Measurements from ENCODE around the gene PCDHGA9. TPM values are rescaled to one million over a fixed set of nuclear protein-coding genes. Genes with fewer than 3 reads are reported as not detected.

Gene PCDHGA9
- total RNA-seq, 2 experiments from 2014 or later = 0.08 TPM; not detected in 1

DNA sequence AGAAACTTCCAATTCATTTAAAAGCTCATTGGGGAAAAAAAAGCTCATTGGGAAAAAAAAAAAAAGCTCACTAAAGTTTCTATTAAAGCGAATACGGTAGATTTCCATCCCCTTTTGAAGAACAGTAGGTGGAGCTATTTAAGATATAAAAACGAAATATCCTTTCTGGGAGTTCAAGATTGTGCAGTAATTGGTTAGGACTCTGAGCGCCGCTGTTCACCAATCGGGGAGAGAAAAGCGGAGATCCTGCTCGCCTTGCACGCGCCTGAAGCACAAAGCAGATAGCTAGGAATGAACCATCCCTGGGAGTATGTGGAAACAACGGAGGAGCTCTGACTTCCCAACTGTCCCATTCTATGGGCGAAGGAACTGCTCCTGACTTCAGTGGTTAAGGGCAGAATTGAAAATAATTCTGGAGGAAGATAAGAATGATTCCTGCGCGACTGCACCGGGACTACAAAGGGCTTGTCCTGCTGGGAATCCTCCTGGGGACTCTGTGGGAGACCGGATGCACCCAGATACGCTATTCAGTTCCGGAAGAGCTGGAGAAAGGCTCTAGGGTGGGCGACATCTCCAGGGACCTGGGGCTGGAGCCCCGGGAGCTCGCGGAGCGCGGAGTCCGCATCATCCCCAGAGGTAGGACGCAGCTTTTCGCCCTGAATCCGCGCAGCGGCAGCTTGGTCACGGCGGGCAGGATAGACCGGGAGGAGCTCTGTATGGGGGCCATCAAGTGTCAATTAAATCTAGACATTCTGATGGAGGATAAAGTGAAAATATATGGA, 27.9 kb downstream of the PCDHGA9 start, which contains the start of gene PCDHGA12:
TSS of gene PCDHGA12 (plus strand) at position 176 of the 782 bp plus-strand sequence. CDS start at position 429, 253 bp downstream.

Other genes with a start within 250 kb of the PCDHGA9 start
- gene PCDHB7, start 230.1 kb upstream of the PCDHGA9 start, total RNA-seq = not detected
- not detected for gene PCDHB8, start 225.0 kb upstream of the PCDHGA9 start, total RNA-seq
- not detected for gene PCDHB16, start 220.4 kb upstream of the PCDHGA9 start, total RNA-seq
- gene PCDHB9, start 215.6 kb upstream of the PCDHGA9 start, total RNA-seq = not detected
- not detected for gene PCDHB10, start 210.4 kb upstream of the PCDHGA9 start, total RNA-seq
- gene PCDHB11, start 203.2 kb upstream of the PCDHGA9 start, total RNA-seq = not detected
- gene PCDHB12, start 194.1 kb upstream of the PCDHGA9 start, total RNA-seq = not detected
- gene PCDHB13, start 188.9 kb upstream of the PCDHGA9 start, total RNA-seq = not detected
- gene PCDHB14, start 179.4 kb upstream of the PCDHGA9 start, total RNA-seq = not detected
- not detected for gene PCDHB15, start 157.4 kb upstream of the PCDHGA9 start, total RNA-seq
- gene SLC25A2, start 98.7 kb upstream of the PCDHGA9 start, total RNA-seq = 1 to 10 TPM in 1 of 2 experiments, under 1 TPM in 1; 0.45 to 1.1 TPM
- 10 to 100 TPM; 73.2 to 73.7 TPM for gene TAF7, start 82.0 kb upstream of the PCDHGA9 start, total RNA-seq
- not detected for gene PCDHGA1, start 72.3 kb upstream of the PCDHGA9 start, total RNA-seq
- gene PCDHGA2, start 64.0 kb upstream of the PCDHGA9 start, total RNA-seq = not detected
- gene PCDHGA3, start 58.9 kb upstream of the PCDHGA9 start, total RNA-seq = not detected
- gene PCDHGB1, start 52.7 kb upstream of the PCDHGA9 start, total RNA-seq = not detected
- gene PCDHGA4, start 47.8 kb upstream of the PCDHGA9 start, total RNA-seq = under 1 TPM; 0.10 to 0.14 TPM
- under 1 TPM in 1 of 2 experiments, not detected in 1; 0.12 TPM for gene PCDHGB2, start 42.8 kb upstream of the PCDHGA9 start, total RNA-seq
- not detected for gene PCDHGA5, start 38.6 kb upstream of the PCDHGA9 start, total RNA-seq
- gene PCDHGB3, start 32.5 kb upstream of the PCDHGA9 start, total RNA-seq = under 1 TPM; 0.10 to 0.14 TPM
- gene PCDHGA6, start 28.9 kb upstream of the PCDHGA9 start, total RNA-seq = under 1 TPM; 0.10 to 0.12 TPM
- not detected for gene PCDHGA7, start 20.0 kb upstream of the PCDHGA9 start, total RNA-seq
- gene PCDHGB4, start 15.1 kb upstream of the PCDHGA9 start, total RNA-seq = not detected
- under 1 TPM in 1 of 2 experiments, not detected in 1; 0.05 TPM for gene PCDHGA8, start 10.1 kb upstream of the PCDHGA9 start, total RNA-seq
- under 1 TPM in 1 of 2 experiments, not detected in 1; 0.08 TPM for gene PCDHGB5, start 4.8 kb upstream of the PCDHGA9 start, total RNA-seq
- gene PCDHGB6, start 5.2 kb downstream of the PCDHGA9 start, total RNA-seq = under 1 TPM in 1 of 2 experiments, not detected in 1; 0.05 TPM
- under 1 TPM; 0.05 TPM for gene PCDHGA10, start 10.2 kb downstream of the PCDHGA9 start, total RNA-seq
- gene PCDHGB7, start 14.9 kb downstream of the PCDHGA9 start, total RNA-seq = under 1 TPM in 1 of 2 experiments, not detected in 1; 0.08 TPM
- under 1 TPM in 1 of 2 experiments, not detected in 1; 0.05 TPM for gene PCDHGA11, start 18.3 kb downstream of the PCDHGA9 start, total RNA-seq
- gene PCDHGA12, start 27.7 kb downstream of the PCDHGA9 start, total RNA-seq = not detected
- not detected for gene PCDHGC3, start 73.2 kb downstream of the PCDHGA9 start, total RNA-seq
- not detected for gene PCDHGC4, start 82.3 kb downstream of the PCDHGA9 start, total RNA-seq
- not detected for gene PCDHGC5, start 86.3 kb downstream of the PCDHGA9 start, total RNA-seq
- 100 to 1,000 TPM; 245 to 254 TPM for gene DIAPH1, start 216.2 kb downstream of the PCDHGA9 start, total RNA-seq
- gene HDAC3, start 234.1 kb downstream of the PCDHGA9 start, total RNA-seq = 10 to 100 TPM; 67.0 to 69.4 TPM
- 10 to 100 TPM; 22.9 to 25.3 TPM for gene RELL2, start 234.2 kb downstream of the PCDHGA9 start, total RNA-seq
- 10 to 100 TPM; 61.7 to 64.8 TPM for gene FCHSD1, start 248.6 kb downstream of the PCDHGA9 start, total RNA-seq